ENCODE data around the gene MED13L.

GRCh38 chr12:116077431-116077830 lies 200.1 kb downstream of the MED13L start:
- no peak for TF ChIP-seq POLR2A (IDR thresholded peaks at IDR 0.05)
- TF ChIP-seq CTCF (IDR thresholded peaks at IDR 0.05) = no peak

Measured in testis (tissue), 2 donors.